SK-N-SH treated with all-trans-retinoic acid at 6 μM for 48 hours (cell line): ENCODE data around the gene SLC7A4.

ENCODE experiments used
- ARNTL ChIP-seq: fragments of 450-650 bp; formaldehyde crosslinking; IDR thresholded peaks from 2 replicates; pipeline ENCODE4 v1.5.0; 2020; ENCODE audit warnings: low read depth, mild to moderate bottlenecking, moderate library complexity, borderline replicate concordance
- RARB ChIP-seq: fragments of 250-450 bp; sonication (Bioruptor Pico); IDR thresholded peaks from 2 replicates; pipeline ENCODE4 v1.8.0; 2021; ENCODE audit warnings: mild to moderate bottlenecking, moderate library complexity
- ZFP3 ChIP-seq: fragments of 250-450 bp; sonication (Bioruptor Pico); IDR thresholded peaks from 2 replicates; pipeline ENCODE4 v1.5.0; 2020; ENCODE audit warnings: mild to moderate bottlenecking, moderate library complexity
- ZFP30 ChIP-seq: fragments of 450-650 bp; formaldehyde crosslinking; IDR thresholded peaks from 2 replicates; pipeline ENCODE4 v1.5.0; 2022; ENCODE audit warnings: mild to moderate bottlenecking, moderate library complexity

GRCh38 chr22:21064917-21065864 lies 32.8 kb upstream of the SLC7A4 start:
- TF ChIP-seq ZFP3 (CRISPR knock-in tag) (no peak), ARNTL (CRISPR knock-in tag) (no peak), RARB (CRISPR knock-in tag) (no peak), ZFP30 (CRISPR knock-in tag) (no peak)
